Smooth muscle cell (in vitro differentiated cells): Measurements from ENCODE around the gene BICC1. TPM values are rescaled to one million over a fixed set of nuclear protein-coding genes. Genes with fewer than 3 reads are reported as not detected.

Experiments used
- DNase-seq: peaks from one replicate; lab custom pipeline; 2025; ENCODE audit not compliant: unreplicated experiment; lab: John Stamatoyannopoulos, UW
- H2AFZ ChIP-seq: fragments of 200-600 bp; sonication (generic); 2 replicates; pipeline ENCODE4 v1.6.0; 2016; ENCODE audit warnings: antibody characterized with exemption, low read depth, mild to moderate bottlenecking
- H3F3A ChIP-seq: fragments of 200-600 bp; sonication (generic); 2 replicates; pipeline ENCODE4 v1.6.0; 2017; ENCODE audit warnings: antibody characterized with exemption, low read depth
- H3K27ac ChIP-seq: fragments of 200-600 bp; sonication (generic); 2 replicates; pipeline ENCODE4 v1.5.1; 2016; ENCODE audit warnings: low read depth, mild to moderate bottlenecking
- H3K27me3 ChIP-seq: fragments of 200-600 bp; sonication (generic); 2 replicates; pipeline ENCODE4 v1.6.1; 2016; ENCODE audit warnings: low read depth, mild to moderate bottlenecking
- H3K36me3 ChIP-seq: fragments of 200-600 bp; sonication (generic); 2 replicates; pipeline ENCODE4 v1.5.1; 2016; ENCODE audit warnings: low read depth
- H3K4me1 ChIP-seq: fragments of 200-600 bp; sonication (generic); 2 replicates; pipeline ENCODE4 v1.5.1; 2016; ENCODE audit warnings: low read depth
- H3K4me2 ChIP-seq: fragments of 200-600 bp; sonication (generic); 2 replicates; pipeline ENCODE4 v1.6.0; 2016; ENCODE audit warnings: mild to moderate bottlenecking
- H3K4me3 ChIP-seq: fragments of 200-600 bp; sonication (generic); 2 replicates; pipeline ENCODE4 v1.5.1; 2016; ENCODE audit warnings: mild to moderate bottlenecking
- H3K79me2 ChIP-seq: fragments of 200-600 bp; sonication (generic); 2 replicates; pipeline ENCODE4 v1.6.0; 2016; ENCODE audit warnings: low read depth, mild to moderate bottlenecking
- H3K9ac ChIP-seq: fragments of 200-600 bp; sonication (generic); 2 replicates; pipeline ENCODE4 v1.6.0; 2016; ENCODE audit warnings: low read depth
- H3K9me3 ChIP-seq: fragments of 200-600 bp; sonication (generic); replicated peaks from 2 replicates; pipeline ENCODE4 v1.5.1; 2016; ENCODE audit warnings: low read depth
- H4K20me1 ChIP-seq: fragments of 200-600 bp; sonication (generic); 2 replicates; pipeline ENCODE4 v1.6.0; 2016; ENCODE audit warnings: low read depth
- CTCF ChIP-seq: fragments of 200-600 bp; sonication (generic); IDR thresholded peaks from 2 replicates; pipeline ENCODE4 v1.5.1; 2017; ENCODE audit warnings: borderline replicate concordance, mild to moderate bottlenecking, antibody characterized with exemption; ENCODE audit not compliant: insufficient read depth, poor library complexity, severe bottlenecking
- WGBS: methylation state at CpG from one replicate; pipeline ENCODE4 v1.1.7; 2016; ENCODE audit warnings: low lambda C conversion rate; 5-methylcytosine and 5-hydroxymethylcytosine counted together
- polyA plus RNA-seq: library from polyadenylated mRNA; unstranded; fragments of >200 nt; fragmentation: Nextera tagmentation; extraction: Ambion mirVana; gene quantifications from 2 replicates; pipeline ENCODE4 v1.2.1, GENCODE V29; 2016
- total RNA-seq: library from RNA; depleted of rRNA; stranded (reverse); fragments of >200 nt; gene quantifications from 2 replicates; pipeline ENCODE4 v1.2.3, GENCODE V29; 2014

The BICC1 gene
- total and polyA plus RNA-seq, 2 experiments from 2014 or later = 7.9 to 23.0 TPM

- H4K20me1 ChIP-seq = no peaks in the 10 kb centered on the region
- H2AFZ ChIP-seq = no peak overlapping the region
- no peak overlapping the region for H3K9ac ChIP-seq
- no peak for DNase-seq
- H3K27ac ChIP-seq = no peak overlapping the region
- no peaks in the 10 kb centered on the region for H3K79me2 ChIP-seq
- no peak overlapping the region for H3K4me2 ChIP-seq
- no peaks in the 10 kb centered on the region for H3K27me3 ChIP-seq
- H3K9me3 ChIP-seq = no peaks in the 10 kb centered on the region
- H3K4me3 ChIP-seq = no peak overlapping the region
- no peak for TF ChIP-seq CTCF
- no peaks in the 10 kb centered on the region for H3K4me1 ChIP-seq
- WGBS = 95% methylated on average over 1 of the region's 1 CpG
- no peaks in the 10 kb centered on the region for H3F3A ChIP-seq
- H3K36me3 ChIP-seq = no peaks in the 10 kb centered on the region
Measured at GRCh38 chr10:58806323-58806722, 293.7 kb downstream of the BICC1 start.

GRCh38 chr10:58806970-58807628 lies 294.4 kb downstream of the BICC1 start:
- Histone ChIP-seq H3K4me3 (no peak overlapping the region), H3K36me3 (no peaks in the 10 kb centered on the region), H3K9ac (no peak overlapping the region), H3F3A (no peaks in the 10 kb centered on the region), H3K9me3 (no peaks in the 10 kb centered on the region), H3K27ac (no peak overlapping the region), H3K4me1 (no peaks in the 10 kb centered on the region), H2AFZ (no peak overlapping the region), H3K79me2 (no peaks in the 10 kb centered on the region), H3K27me3 (no peaks in the 10 kb centered on the region), H3K4me2 (no peak overlapping the region), H4K20me1 (no peaks in the 10 kb centered on the region)
- no peak for TF ChIP-seq CTCF
- no peak for DNase-seq
- 92% methylated on average over 4 of the region's 4 CpGs for WGBS

- Histone ChIP-seq H3K4me3 (no peak overlapping the region), H3K9me3 (no peaks in the 10 kb centered on the region), H3K4me2 (no peak overlapping the region), H3F3A (no peaks in the 10 kb centered on the region), H2AFZ (no peak overlapping the region), H3K9ac (no peak overlapping the region), H3K36me3 (no peaks in the 10 kb centered on the region), H4K20me1 (no peaks in the 10 kb centered on the region), H3K79me2 (no peaks in the 10 kb centered on the region), H3K4me1 (no peaks in the 10 kb centered on the region), H3K27me3 (no peaks in the 10 kb centered on the region), H3K27ac (no peak overlapping the region)
- no peak for DNase-seq
- WGBS = 45% methylated on average over 4 of the region's 4 CpGs
- TF ChIP-seq CTCF = no peak
Measured at GRCh38 chr10:58807629-58808022, 295.0 kb downstream of the BICC1 start.

- no peaks in the 10 kb centered on the region for H3K9me3 ChIP-seq
- no peak for TF ChIP-seq CTCF
- H3K4me1 ChIP-seq = no peaks in the 10 kb centered on the region
- H4K20me1 ChIP-seq = no peaks in the 10 kb centered on the region
- no peak overlapping the region for H3K9ac ChIP-seq
- no peak overlapping the region for H2AFZ ChIP-seq
- no peaks in the 10 kb centered on the region for H3K36me3 ChIP-seq
- no peak overlapping the region for H3K27ac ChIP-seq
- no peaks in the 10 kb centered on the region for H3K79me2 ChIP-seq
- no peak overlapping the region for H3K4me2 ChIP-seq
- no peak overlapping the region for H3K4me3 ChIP-seq
- no peaks in the 10 kb centered on the region for H3F3A ChIP-seq
- WGBS = 68% methylated on average over 2 of the region's 2 CpGs
- no peak for DNase-seq
- H3K27me3 ChIP-seq = no peaks in the 10 kb centered on the region
Measured at GRCh38 chr10:58810751-58811150, 298.1 kb downstream of the BICC1 start.
